NT2/D1 (cell line): Measurements from ENCODE around the gene SGTA.

Source experiments
- SUZ12 ChIP-seq: IDR thresholded peaks from 2 replicates; pipeline ENCODE4 v1.6.1; 2011; ENCODE audit not compliant: insufficient read length, insufficient read depth; ENCODE audit errors: extremely low read depth
- YY1 ChIP-seq: IDR thresholded peaks from 2 replicates; pipeline ENCODE4 v1.6.1; 2011; ENCODE audit not compliant: insufficient read length, insufficient read depth
- ZNF274 ChIP-seq: IDR thresholded peaks from 2 replicates; pipeline ENCODE4 v1.6.1; 2011; ENCODE audit warnings: mild to moderate bottlenecking, low read depth, low read length

DNA sequence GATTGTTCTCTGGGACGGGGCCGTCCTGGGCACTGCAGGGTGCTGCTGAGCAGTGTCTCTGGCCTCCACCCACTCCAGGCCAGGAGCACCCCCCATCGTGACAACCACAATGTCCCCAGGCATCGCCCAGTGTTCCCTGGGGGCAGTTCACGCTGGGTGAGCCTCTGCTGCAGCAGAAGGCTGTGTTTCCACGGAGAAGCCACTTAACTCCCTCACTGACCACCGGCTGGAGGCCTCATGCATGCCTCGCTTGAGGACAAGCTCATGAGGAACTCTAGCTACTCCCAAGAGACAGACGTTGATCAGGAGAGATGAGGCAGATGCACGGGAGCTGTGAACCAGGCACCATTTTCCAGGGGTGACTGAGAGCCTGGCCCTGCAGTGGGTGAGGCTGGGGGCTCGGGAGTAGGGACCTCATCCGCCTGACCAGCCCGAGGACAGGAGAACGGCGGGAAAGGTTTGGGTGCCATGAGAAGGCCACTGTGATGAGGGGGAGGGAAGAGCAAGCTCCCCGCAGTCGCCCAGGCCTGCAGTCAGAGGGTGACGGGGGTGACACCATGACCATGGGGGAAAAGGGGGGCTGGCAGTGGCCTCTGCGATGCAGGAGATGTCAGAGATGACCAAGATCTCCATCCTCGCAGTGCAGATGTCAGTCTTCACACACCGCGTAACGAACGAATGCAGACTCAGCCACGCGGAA lies 48.3 kb downstream of the SGTA start:
- no peak for TF ChIP-seq ZNF274
- no peak for TF ChIP-seq SUZ12
- no peak for TF ChIP-seq YY1
